ENCODE results near the gene OR14A2. TPM values are rescaled to one million over a fixed set of nuclear protein-coding genes. Genes with fewer than 3 reads are reported as not detected.

The OR14A2 gene
- total RNA-seq, 1 experiment from 2014 or later: not detected

DNA sequence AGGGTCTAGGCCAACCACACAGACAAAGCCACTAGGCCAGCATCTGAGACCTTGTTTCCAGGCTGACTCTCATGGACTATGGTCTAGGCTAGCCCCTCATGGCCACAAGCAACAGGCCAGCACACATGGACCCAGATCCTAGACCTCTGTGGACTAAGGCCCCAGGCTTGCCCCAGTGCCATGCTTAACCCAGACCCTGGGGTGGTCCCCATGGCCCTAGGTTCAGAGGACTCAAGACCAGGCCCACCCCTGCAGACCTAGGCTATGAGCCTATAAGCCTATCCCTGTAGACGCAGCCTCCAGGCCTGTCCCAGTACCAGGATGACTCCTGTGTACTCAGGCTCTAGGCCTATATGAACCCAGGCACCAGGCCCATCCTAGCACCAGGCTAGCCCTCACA lies 1.9 kb upstream of the OR14A2 start:
- intact Hi-C loops (cut with micrococcal nuclease; ENCODE audit: unreplicated experiment) (no loop called here), in situ Hi-C loops (cut with HindIII; ENCODE audit: low pct_unique_long_range_greater_than_20kb, low sequenced_read_pairs) (no loop called here)
- no peak for DNase-seq (ENCODE audit: low read depth, low spot score)

DNA sequence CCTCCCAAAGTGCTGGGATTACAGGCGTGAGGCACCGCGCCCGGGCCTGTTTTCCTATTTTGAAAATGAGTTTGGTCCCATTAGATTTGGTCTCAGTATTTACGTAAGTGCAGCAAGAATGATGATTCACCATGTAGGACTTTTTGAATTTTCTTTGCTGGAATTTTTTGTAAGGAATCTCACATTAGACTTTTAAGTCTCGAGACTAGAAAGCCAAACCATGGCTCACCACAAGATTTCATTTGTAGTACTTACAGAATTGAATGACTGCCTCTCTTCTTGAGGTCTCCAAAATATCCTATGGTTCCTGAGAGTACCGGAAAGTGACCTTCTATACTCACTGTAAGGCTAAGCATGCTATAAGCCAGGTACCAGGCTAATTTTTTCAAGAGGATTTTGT lies 325 bp downstream of the OR14A2 start:
- Histone ChIP-seq H3K4me3 (ENCODE audit: low read depth in 2 of 2, low read length in 2 of 2) (no peak overlapping the region), H3K27ac (ENCODE audit: low read length) (no peak overlapping the region), H3K4me1 (ENCODE audit: control insufficient read depth, insufficient read depth, low read length) (no peaks in the 10 kb centered on the region), H3K9me3 (ENCODE audit: control insufficient read depth, insufficient read depth, low read depth, low read length) (peaks cover 8% of the 10 kb centered on the region; the same call in 1 of the 2 replicates), H3K36me3 (ENCODE audit: control insufficient read depth, insufficient read depth, low read length) (no peaks in the 10 kb centered on the region), H3K27me3 (ENCODE audit: control insufficient read depth, insufficient read depth, low read length) (no peaks in the 10 kb centered on the region)
- TF ChIP-seq TCF7L2 (IDR thresholded peaks at IDR 0.05; ENCODE audit: low read depth, low read length): no peak
- TF ChIP-seq, protein P1, sequence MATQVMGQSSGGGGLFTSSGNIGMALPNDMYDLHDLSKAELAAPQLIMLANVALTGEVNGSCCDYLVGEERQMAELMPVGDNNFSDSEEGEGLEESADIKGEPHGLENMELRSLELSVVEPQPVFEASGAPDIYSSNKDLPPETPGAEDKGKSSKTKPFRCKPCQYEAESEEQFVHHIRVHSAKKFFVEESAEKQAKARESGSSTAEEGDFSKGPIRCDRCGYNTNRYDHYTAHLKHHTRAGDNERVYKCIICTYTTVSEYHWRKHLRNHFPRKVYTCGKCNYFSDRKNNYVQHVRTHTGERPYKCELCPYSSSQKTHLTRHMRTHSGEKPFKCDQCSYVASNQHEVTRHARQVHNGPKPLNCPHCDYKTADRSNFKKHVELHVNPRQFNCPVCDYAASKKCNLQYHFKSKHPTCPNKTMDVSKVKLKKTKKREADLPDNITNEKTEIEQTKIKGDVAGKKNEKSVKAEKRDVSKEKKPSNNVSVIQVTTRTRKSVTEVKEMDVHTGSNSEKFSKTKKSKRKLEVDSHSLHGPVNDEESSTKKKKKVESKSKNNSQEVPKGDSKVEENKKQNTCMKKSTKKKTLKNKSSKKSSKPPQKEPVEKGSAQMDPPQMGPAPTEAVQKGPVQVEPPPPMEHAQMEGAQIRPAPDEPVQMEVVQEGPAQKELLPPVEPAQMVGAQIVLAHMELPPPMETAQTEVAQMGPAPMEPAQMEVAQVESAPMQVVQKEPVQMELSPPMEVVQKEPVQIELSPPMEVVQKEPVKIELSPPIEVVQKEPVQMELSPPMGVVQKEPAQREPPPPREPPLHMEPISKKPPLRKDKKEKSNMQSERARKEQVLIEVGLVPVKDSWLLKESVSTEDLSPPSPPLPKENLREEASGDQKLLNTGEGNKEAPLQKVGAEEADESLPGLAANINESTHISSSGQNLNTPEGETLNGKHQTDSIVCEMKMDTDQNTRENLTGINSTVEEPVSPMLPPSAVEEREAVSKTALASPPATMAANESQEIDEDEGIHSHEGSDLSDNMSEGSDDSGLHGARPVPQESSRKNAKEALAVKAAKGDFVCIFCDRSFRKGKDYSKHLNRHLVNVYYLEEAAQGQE (IDR thresholded peaks at IDR 0.05; ENCODE audit: insufficient read depth in 1 of 2, low read depth in 2 of 2, low read length in 1 of 2): no peak
- TF ChIP-seq, protein P2, sequence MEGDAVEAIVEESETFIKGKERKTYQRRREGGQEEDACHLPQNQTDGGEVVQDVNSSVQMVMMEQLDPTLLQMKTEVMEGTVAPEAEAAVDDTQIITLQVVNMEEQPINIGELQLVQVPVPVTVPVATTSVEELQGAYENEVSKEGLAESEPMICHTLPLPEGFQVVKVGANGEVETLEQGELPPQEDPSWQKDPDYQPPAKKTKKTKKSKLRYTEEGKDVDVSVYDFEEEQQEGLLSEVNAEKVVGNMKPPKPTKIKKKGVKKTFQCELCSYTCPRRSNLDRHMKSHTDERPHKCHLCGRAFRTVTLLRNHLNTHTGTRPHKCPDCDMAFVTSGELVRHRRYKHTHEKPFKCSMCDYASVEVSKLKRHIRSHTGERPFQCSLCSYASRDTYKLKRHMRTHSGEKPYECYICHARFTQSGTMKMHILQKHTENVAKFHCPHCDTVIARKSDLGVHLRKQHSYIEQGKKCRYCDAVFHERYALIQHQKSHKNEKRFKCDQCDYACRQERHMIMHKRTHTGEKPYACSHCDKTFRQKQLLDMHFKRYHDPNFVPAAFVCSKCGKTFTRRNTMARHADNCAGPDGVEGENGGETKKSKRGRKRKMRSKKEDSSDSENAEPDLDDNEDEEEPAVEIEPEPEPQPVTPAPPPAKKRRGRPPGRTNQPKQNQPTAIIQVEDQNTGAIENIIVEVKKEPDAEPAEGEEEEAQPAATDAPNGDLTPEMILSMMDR (IDR thresholded peaks at IDR 0.05): no peak
- no peak for TF ChIP-seq POLR2AphosphoS5 (IDR thresholded peaks at IDR 0.05; ENCODE audit: low read depth, low read length)
- no peak for TF ChIP-seq SIN3A (IDR thresholded peaks at IDR 0.05; ENCODE audit: borderline replicate concordance, insufficient read depth, low read depth, low read length)
- in situ Hi-C loops (cut with HindIII; ENCODE audit: low pct_unique_long_range_greater_than_20kb, low sequenced_read_pairs) (no loop called here), intact Hi-C loops (cut with micrococcal nuclease; ENCODE audit: unreplicated experiment) (no loop called here)
- BruUV-seq (replicated peaks): no TSS peak
- ChIA-PET POLR2A (no interaction called here), CTCF (no interaction called here)
- DNase-seq (ENCODE audit: low read depth, low spot score) (no peak), ATAC-seq (no peak)

More for the DNA sequence above, 1.9 kb upstream of the OR14A2 start:
- peaks cover 8% of the 10 kb centered on the region; the same call in 1 of the 2 replicates for H3K9me3 ChIP-seq (ENCODE audit: control insufficient read depth, insufficient read depth, low read depth, low read length)
- ChIA-PET POLR2A (no interaction called here), CTCF (no interaction called here)
- no peak for ATAC-seq
- no peak overlapping the region for H3K4me3 ChIP-seq (ENCODE audit: low read depth in 2 of 2, low read length in 2 of 2)
- no peak overlapping the region for H3K27ac ChIP-seq (ENCODE audit: low read length)
- TF ChIP-seq POLR2AphosphoS5 (IDR thresholded peaks at IDR 0.05; ENCODE audit: low read depth, low read length) (no peak), TCF7L2 (IDR thresholded peaks at IDR 0.05; ENCODE audit: low read depth, low read length) (no peak), SIN3A (IDR thresholded peaks at IDR 0.05; ENCODE audit: borderline replicate concordance, insufficient read depth, low read depth, low read length) (no peak)
- TF ChIP-seq, protein P2 (IDR thresholded peaks at IDR 0.05): no peak
- TF ChIP-seq, protein P1 (IDR thresholded peaks at IDR 0.05; ENCODE audit: insufficient read depth in 1 of 2, low read depth in 2 of 2, low read length in 1 of 2): no peak
- no peaks in the 10 kb centered on the region for H3K27me3 ChIP-seq (ENCODE audit: control insufficient read depth, insufficient read depth, low read length)
- no TSS peak for BruUV-seq (replicated peaks)
- no peaks in the 10 kb centered on the region for H3K36me3 ChIP-seq (ENCODE audit: control insufficient read depth, insufficient read depth, low read length)
- H3K4me1 ChIP-seq (ENCODE audit: control insufficient read depth, insufficient read depth, low read length): no peaks in the 10 kb centered on the region
